Daoy (cell line): ENCODE results near the gene AIFM2. TPM values are rescaled to one million over a fixed set of nuclear protein-coding genes. Genes with fewer than 3 reads are reported as not detected.

Experiments
- DNase-seq: peaks from one replicate; pipeline ENCODE4 v3.0.0-alpha.2; 2015; ENCODE audit warnings: low read depth
- total RNA-seq: library from RNA; depleted of rRNA; stranded (reverse); fragments of >200 nt; shearing (Covaris generic); gene quantifications from 2 replicates; pipeline ENCODE4 v1.2.3, GENCODE V29; 2014

The AIFM2 gene
- total RNA-seq, 1 experiment from 2014 or later, result 6.5 TPM

DNA sequence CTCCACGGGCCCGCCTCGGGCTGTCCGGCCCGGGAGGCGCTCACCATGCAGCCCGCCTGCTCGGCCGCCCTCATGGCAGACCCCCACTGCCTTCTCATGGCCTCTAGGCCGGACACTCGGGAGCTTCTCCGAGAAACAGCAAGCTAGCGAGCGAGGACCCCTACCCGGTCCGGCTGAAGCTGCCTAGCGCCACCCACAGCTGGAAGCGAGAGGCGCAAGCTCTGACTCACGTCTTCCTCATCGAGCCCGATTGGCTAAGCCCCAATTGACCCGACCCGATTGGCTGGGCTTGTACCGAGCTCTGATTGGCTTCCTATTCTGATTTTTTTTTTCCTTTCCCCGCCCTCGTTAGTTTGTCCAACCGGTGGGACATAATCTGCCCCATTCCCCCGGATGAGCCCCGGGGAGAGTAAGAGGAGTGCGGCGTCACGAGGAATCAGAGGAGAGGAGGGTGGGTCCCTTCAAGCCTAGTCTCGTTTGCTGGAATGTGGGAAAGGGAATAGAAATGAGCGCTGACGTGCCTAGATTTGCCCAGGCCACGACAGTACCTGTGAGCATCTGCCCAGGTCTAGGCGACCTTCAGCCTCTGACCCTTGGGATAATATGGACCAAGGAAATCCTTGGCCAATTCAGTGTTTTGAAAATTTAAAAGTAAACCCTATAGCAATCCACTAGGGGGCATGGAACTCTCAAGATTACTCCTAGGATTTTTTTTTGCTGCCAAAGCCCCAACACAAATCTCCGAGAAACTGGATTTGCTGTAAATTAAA, 14.0 kb upstream of the AIFM2 start, which contains the start of gene TYSND1:
TSS of gene TYSND1 (minus strand) at position 212 of the 770 bp plus-strand sequence. CDS start at position 98, 114 bp downstream.
- DNase-seq, result peak; percentile 98

DNA sequence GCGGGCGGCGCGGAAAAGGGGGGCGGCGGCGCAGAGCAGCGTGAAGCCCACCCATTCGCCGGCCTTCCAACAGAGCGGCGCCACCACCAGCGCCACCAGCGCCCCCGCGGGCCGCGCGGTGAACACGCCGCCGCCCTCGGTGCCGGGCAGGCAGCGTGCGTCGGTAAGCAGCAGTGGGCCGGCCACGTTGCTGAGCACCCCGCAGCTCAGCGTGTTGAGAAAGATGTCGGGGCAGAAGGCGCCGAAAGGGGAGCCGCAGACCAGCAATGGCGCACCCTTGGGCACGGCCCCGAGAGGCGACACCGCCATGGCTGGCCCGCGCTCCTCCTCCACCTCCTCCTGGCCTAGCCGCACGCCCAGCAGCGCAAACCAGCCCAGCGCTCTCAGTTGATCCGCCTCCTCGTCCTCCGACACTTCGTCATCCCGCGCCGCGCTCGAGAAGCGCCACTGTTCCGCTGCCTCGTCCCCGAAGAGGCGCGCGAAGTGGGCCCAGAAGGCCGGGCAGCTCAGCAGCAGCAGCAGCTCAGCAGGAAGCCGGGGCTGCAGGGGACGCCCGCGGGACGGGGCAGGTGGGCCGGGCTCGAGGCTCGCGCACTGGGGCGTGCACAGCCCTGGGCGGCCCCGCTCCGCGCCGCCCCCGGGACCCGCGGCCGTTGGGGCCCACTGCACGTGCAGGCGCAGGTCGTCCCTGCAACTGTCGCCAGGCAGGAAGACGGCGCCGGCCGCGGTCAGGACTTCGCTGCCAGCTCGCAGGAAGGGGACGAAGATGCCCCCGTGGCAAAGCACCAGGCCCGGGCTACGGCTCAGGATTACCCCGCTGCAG, 13.3 kb upstream of the AIFM2 start:
- DNase-seq, result peak; percentile 70

DNA sequence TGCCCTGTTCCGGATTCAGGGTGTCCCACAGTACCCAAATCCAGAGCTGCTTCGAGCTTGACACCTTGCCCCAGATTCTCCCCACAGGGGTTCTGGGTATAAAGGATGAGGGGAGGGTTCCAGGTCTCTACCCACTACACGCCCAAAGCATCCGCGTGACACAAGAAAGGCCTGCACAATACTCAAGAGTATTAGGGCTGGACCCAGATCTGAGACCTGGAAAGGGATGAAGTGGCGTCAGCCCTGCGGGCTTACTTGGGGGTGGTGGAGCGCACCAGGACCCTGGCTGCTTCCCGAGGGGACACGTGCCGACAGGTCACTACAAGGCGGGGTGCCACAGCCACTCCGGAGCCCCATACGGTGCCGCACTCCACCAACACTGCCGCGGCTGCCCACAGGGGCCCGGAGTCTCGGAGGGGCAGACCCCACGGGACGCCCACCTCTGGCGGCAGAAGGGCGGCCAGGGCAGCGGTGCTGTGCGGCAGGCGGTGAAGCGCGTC, 12.6 kb upstream of the AIFM2 start:
- no peak for DNase-seq

DNA sequence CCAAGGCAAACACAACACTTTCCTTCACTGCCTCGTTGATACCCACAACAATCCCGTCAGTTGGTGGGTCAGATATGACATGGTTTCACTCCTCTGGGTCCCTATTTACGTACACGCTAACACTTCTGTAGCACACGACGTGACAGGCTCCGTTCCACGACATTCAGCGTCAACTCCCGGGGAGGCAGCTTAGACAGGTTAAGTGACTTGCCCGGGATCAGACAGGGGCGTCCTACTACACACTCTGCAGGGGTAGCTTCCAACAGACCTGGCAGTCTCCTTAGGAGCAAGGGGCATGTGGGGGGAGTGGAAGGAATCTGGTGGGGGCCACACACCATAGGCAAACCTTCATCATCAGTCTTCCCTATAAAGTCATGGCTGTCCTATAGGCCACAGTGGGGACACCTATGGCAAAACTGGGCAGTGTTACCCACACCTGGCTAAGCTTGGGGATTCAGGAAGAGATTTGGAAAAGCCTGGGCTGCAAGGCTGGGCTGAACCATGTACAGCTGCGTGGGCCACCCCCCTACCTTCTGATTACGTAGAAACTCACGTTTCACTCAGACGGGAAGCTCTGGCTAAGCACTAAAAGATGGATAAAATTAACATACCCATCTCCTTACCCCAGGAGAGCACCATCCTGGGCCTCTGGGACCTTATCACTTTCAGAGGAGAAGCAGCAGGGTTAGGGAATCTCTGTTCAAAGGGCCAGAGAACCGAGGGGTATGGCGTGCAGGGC, 11.9 kb upstream of the AIFM2 start:
- no peak for DNase-seq

DNA sequence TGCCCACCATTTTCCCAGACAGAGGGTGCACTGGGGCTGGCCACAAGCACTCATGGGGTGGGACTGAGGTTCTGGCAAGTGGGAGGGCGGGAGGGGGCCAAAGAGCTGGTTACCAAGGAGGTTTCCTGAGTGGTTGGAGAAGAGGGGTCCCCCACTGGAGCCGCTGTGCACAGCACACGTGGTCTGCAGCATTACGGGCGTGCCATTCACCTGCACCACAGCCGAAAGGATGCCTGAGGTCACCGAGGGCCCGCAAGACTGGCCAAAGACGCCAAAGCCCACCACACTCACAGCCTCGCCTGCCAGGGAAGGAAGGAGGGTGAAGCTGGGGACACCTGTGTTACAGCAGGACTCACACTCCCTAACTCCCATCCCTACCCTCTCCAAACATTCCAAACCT, 9.9 kb upstream of the AIFM2 start:
- no peak for DNase-seq

DNA sequence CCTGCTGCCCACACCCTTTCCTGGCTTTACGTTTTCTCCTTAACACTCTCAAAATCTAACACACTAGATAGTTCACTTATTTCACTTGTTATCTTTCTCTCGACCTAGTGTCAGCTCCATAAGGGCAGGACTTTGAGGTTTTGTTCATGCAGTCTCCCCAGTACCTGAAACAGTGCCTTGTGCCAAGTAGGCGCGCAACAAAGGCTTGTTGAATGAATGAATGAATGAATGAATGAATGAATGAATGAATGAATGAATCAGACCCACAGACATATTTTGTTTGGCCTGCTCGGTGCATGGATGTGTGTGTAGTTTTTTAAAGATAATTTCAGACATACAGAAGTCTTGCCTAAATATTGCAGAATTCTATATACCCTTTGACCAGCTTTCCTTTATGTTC, 7.7 kb upstream of the AIFM2 start:
- no peak for DNase-seq

DNA sequence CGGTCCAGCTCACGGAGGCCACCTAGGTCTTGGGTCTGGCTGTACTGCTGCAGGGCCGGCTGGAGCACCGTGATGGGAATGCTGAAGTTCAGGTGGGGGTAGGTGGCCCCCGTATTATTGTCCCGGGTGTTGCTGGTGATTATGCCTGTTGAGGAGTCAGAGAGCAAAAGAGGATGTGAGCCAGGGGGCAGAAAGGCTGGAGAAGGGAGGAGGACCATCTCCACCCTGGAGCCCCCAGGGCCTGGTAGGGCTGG, 7.3 kb upstream of the AIFM2 start:
- DNase-seq, result no peak

DNA sequence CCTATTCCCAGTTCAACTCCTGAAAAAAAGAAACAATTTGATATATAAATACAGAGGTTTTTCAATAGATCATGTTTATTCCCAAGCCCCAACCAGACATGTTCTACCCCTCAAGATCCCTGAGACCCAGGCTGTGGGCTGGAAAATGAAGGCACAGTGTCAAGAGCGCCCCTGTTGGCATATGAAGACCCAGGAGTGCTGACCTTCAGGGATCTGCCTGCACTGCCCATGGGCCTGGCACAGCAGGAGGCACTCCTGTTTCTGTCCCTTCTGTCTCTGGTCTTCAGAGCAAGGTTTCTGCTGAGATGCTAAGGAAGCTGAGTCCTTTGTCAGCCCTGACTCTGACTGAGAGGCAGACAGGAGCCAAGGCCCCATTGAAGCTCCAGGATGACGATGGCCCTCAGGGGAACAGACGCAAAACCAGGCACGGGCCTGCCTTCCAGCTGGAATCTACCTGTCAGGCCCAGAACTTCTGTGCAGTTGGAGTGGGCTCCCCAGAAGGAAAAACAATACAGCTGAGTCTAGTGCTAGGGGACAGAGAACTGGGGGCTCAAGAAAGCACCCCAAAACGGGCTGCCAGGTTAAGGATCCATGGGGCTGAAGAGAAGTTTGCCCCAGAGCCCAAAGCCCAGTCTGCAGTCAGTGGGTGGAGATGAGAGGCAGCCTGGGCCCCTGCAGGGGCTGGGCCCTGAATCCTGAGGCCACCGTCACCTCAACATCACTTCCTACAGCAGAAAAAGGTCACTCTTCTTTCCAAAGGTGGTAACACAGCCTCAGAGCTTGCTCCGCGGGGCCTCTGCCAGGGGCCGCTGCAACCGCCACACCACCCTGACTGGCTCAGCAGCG, 6.7 kb upstream of the AIFM2 start:
- DNase-seq, result no peak

DNA sequence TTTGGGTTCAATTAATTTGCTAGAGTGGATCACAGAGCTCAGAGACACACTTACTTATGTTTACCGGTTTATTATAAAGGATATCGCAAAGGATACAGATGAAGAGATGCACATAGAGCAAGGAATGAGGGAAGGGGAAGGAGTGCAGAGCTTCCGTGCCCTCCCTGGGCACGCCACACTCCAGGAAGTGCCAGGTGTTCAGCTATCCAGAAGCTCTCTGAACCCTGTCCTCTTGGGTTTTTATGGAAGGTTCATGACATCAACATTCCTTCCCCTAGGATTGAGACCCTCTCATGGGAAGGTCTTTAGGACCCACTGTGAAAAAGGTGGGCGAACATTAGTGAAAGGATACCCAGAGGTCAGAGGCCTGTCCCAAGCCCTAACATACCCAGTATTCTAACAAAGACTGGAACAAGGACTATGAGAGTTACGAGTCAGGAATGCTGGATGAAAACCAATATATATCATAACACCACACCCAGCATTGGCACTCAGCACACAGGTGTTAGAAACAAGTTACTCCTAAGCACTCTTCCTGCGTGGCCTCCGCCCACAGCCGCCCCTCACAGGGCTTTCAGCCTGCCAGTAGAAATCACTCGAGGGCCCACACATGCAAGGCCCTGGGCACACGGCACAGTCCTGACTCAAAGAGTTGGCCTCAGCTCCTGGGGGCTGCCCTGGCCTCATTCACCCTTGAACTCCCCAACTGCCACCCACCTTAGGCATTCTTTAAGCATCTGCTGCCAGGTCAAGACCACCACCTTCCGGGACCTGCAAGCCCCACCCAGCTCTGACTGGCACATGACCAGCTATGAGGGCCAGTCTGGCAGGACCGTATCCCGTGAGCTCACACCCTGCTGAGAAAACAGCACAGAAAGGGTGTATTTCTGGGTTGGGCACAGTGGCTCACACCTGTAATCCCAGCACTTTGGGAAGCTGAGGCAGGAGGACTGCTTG, 5.6 kb upstream of the AIFM2 start:
- no peak for DNase-seq

DNA sequence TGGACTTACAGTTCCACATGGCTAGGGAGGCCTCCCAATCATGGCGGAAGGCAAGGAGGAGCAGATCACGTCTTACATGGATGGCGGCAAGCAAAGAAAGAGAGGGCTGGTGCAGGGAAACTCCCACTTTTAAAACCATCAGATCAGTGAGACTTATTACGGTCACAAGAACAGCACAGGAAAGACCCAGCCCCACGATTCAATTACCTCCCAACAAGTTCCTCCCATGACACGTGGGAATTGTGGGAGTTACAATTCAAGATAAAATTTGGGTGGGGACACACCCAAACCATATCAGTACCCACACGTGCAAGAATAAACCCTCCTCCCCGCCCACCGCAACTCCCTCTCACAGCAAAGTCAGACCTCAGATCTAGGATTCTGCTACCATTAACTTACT, 4.5 kb upstream of the AIFM2 start:
- DNase-seq, result no peak

DNA sequence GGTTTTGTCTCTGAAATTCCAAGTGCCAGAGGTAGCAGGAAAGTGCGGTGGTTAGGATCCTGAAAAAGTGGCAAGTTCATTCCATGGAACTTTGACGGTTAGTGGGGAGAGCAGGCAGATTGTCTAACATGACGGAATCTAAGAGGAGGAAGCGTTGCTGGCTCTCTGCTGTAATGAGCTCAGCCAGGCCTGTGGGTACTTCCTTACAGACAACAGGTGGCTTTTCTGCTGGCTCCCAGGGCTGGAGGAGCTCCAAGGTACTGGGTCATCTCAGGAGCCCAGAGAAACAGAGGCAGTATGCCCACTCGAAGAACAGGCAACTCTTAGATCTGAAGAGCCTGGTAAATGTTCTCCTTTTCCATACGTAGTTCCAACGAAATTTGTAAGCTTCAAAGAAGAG, 3.1 kb upstream of the AIFM2 start:
- DNase-seq, result no peak

DNA sequence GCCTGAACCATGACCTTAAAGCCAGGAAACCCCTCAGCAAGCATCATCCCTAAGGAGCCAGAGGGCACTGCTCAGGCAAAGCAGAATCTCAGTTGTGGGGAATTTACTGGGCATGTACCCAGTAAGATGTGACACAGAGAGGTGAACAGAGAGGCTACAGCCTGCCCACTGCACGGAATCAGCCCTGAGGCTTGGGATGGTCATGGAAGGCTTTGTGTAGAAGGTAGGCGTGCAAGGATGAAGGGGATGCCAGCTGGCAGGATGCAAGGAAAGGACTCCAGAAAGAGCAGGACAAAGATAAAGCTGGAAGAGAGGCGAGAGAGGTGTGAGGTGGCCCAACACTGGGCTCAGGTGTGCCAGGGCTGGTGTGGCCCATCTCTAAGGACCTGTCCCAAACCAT, 2.4 kb upstream of the AIFM2 start:
- DNase-seq, result no peak

DNA sequence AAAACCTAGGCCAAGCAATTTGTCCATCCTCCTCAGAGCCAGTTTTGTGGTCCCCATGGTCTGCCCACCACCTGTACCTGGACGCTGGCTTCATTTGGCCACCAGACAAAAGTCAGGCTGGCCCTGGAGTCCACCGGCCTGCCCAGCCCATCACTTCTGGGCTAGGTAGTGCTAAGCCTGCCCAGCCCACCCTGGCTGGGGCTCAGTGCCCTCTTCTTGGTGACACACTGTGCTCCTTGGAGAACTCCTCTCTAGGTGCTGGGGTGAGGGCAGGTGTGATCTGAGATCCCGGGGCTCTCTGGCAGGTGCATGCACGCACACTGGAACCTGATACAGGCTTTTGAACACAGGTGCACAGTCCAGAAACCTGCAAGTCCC, 1.1 kb downstream of the AIFM2 start:
- DNase-seq, result no peak

DNA sequence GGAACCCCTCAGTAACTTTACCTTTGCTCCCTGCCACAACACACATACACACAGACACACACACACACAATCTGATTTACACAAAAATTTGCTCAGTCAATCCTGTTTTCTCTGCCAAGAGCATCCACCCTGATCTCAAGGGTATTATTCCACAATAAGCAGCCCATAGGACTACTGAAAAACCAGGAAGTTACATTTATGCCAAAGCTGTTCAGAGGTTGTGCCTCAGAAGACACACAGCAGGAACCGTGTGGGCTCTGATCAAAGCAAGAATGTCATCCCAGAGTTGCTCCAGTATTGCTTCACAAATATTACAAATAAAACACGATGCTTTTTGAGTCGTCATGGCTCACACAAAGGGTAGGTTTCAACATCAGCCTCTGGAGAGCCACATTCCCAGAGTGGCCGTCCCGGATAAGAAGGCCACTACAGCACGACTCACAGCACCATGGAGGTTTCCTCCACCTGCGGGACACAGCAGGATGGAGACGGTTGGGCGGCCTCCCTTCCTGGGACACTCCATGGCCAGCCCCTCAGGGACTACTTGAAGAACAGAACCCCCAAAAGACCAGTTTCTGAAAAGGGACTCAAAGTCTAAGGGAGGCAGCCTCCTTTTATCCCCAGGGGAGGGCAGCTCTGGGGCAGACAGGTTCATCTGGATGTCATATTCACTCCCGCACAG, 1.6 kb downstream of the AIFM2 start:
- DNase-seq, result peak; percentile 19

DNA sequence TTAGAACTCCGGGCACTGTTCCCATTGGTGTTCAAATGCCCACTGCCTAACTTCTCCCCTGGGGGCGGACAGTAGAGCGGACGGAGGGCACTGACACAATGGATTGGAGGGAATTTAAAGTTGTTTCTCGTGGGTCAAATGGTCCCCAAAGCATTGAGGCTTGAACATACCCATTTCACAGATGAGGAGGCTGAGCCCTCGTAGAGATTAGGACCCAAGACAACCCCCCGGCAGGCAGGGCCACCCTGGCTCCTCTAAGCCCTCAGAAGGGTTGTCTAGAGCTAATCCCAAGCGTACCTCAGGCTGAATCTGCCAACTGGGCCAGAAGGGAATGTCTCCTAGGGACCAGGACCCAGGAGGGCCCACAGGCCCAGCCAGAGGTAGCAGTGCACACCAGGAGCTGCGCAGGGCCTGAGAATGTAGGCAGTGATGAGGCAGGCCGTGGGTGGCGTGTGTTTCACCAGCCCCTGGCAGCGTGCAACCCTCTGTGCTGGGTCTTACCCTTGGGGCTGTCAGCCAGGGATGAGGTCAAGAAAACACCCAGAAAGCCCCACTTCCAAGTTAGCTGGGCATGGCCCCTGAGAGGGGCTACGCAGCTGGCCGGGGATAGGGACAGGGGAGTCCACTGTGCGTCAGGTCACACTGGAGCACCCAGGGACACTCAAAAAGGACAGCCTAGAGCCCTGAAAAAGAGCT, 5.8 kb downstream of the AIFM2 start:
- no peak for DNase-seq

DNA sequence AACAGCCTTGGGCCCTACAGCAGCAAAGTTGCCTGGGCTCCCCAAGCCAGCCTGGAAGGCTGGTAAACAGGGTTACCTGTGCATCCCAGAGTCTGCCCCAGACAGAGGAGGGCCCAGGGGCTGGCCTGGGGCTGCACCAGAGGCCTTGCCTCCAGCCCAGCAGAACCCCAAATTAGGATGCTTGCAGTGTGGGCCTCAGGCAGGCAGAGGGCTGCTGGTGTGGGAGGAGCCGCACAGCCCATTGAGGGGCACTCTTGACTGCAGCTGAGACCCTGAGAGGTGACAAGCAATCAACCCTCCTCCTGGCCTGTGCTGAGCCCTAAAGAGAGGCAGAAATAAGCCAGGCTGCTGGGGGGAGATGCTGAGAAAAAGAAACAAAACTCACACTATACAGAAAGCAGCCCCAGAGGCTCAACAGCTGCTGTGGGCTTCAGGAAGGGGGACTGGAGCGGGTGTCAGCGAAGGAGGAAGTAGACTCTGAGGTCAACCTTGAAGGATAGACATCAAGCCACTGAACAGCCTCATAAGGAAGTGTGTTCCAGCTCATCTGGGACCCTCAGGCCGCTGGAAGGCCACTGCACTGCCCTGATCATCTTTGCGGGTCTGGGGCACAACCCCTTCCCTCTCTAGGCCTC, 6.6 kb downstream of the AIFM2 start:
- DNase-seq, result no peak

DNA sequence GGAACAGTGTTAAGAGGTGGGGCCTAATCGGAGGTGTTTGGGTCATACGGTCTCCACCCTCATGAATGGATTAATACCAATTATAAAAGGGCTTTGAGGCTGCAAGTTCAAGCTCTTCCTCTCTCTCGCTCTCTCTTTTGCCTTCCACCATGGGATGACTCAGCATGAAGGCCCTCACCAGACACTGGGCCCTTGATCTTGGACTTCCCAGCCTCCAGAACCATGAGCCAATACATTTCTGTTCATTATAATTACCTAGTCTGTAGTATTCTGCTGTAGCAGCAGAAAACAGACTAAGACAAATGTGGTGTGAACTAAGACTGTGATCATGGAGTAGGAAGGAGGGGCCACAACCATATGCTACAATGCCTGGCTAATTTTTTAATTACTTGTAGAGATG, 7.7 kb downstream of the AIFM2 start:
- no peak for DNase-seq

DNA sequence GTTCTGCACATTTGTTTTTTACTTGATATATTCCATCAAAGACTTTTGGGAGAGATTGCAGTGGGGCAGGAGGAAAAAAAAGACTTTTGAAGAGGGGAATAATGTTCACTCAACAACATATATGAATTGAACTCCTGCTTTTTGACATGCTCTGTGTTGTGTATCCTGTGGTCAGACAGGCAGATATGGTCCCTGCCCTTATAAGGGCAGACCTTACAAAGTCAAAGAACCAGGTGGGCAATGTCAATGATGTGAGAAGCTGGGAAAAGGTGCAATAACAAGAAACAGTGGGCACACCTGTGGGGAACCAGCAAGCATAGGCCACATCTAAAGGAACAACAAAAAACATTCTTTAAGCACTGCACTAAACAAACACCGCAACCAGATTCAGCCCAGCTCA, 8.2 kb downstream of the AIFM2 start:
- DNase-seq, result no peak

DNA sequence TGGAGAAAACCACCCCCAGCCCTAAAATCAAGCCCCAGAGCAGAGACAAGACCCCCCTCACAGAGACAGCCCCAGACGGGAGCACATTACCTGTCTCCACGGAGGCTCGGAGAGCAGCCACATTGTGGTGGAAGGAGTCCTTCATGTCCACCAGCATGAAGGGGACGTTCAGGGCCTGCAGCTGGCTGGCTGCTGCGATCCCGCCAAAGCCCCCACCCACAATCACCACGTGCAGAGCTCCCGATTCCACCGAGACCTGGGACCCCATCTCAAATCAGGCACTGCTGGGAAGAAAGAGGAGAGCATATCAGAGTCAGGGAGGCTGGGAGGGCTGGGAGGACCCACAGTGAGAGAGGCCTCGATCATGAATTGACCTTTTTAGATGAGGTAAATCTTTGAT, 8.8 kb downstream of the AIFM2 start:
- no peak for DNase-seq
